ENCODE data around the gene RAD52.

- no peak for TF ChIP-seq CTCF (IDR thresholded peaks at IDR 0.05)
- TF ChIP-seq POLR2A (IDR thresholded peaks at IDR 0.05) = no peak
Measured at GRCh38 chr12:967641-968040, 18.1 kb upstream of the RAD52 start.

All from body of pancreas (tissue), 4 donors.